Neural progenitor cell (in vitro differentiated cells): Measurements from ENCODE around the gene ITPK1.

ENCODE experiments used
- CTCF ChIP-seq: fragments of 200-600 bp; sonication (generic); IDR thresholded peaks from 2 replicates; pipeline ENCODE4 v1.5.1; 2017; ENCODE audit warnings: antibody characterized with exemption, mild to moderate bottlenecking
- EZH2 ChIP-seq: fragments of 200-600 bp; sonication (generic); IDR thresholded peaks from 2 replicates; pipeline ENCODE4 v1.6.1; 2017; ENCODE audit warnings: antibody characterized with exemption, mild to moderate bottlenecking, moderate library complexity

- no peak for TF ChIP-seq CTCF
- no peak for TF ChIP-seq EZH2
Measured at GRCh38 chr14:93036652-93037345, 78.9 kb downstream of the ITPK1 start.
